HT1080 (cell line): ENCODE data around the gene PPM1H. TPM values are rescaled to one million over a fixed set of nuclear protein-coding genes. Genes with fewer than 3 reads are reported as not detected.
"Not testable (repeated sequence)": the region's sequence is repeated elsewhere in the genome, so short reads cannot be mapped to it uniquely, and the experiment has no call there.

Source experiments
- DNase-seq: peaks from one replicate; pipeline ENCODE4 v3.0.0-alpha.2; 2015; ENCODE audit warnings: low read depth
- total RNA-seq: library from RNA; depleted of rRNA; stranded (reverse); fragments of >200 nt; shearing (Covaris generic); gene quantifications from 2 replicates; pipeline ENCODE4 v1.2.3, GENCODE V29; 2014

The PPM1H gene
- total RNA-seq, 1 experiment from 2014 or later: 3.0 TPM

- DNase-seq: no peak
These were observed 13.2 kb upstream of the PPM1H start for GRCh38 chr12:62948123-62948522.

GRCh38 chr12:62947364-62947763 is 12.4 kb upstream of the PPM1H start:
- no peak for DNase-seq

DNA sequence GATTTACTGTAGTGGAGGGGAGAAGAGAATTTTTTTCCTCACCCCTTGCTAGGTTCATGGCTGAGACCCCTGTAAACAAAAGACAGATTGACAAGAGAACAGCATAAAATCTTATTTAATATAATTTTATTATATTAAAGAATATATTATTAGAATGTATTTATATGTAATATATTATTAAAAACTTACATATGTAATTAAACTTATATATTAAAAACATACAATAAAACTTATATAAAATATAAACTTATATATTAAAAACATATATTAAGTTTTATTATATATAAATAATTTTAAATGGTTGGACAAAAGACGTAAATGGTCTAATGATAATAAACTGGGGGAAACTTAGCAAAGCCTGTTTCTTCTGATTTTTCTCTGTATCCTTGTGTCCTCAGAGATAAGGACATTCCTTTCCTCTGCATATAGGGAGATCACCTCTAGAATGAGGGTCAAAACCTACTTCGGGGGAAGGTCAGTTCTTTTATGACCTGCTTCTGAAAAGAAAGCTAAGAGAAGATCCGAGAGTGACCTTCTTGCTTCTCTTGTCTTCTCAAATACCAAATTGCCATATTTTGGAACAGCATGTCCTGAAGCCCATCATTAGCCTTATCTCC is 8.9 kb upstream of the PPM1H start:
- DNase-seq: no peak

- DNase-seq: not testable (repeated sequence)
These were observed 7.4 kb upstream of the PPM1H start for GRCh38 chr12:62942316-62942715.

GRCh38 chr12:62934239-62934798 is 631 bp downstream of the PPM1H start:
- DNase-seq: peak; percentile 51

- DNase-seq: no peak
These were observed 1.2 kb downstream of the PPM1H start for GRCh38 chr12:62933602-62934238.

GRCh38 chr12:62933220-62933601 is 1.7 kb downstream of the PPM1H start:
- no peak for DNase-seq

DNA sequence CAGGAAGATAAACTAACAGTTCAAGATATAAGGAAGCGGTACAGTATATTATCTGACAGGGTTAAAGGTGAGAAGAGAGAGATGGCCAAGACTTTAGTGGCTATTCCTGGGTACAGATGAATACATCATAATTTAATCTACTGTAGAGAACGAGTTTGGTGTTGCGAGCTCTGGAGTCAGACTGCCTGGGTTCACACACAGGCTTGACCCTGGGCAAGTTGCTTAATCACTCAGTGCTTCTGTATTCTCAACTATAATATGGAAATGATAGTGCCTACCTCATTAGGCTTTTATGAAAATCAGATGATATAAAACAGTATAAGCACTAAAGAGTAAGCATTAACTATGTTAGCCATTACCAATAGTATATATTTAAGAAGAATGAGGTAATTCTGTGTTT is 3.5 kb downstream of the PPM1H start:
- DNase-seq: no peak

- no peak for DNase-seq
These were observed 4.2 kb downstream of the PPM1H start for GRCh38 chr12:62930546-62931425.

DNA sequence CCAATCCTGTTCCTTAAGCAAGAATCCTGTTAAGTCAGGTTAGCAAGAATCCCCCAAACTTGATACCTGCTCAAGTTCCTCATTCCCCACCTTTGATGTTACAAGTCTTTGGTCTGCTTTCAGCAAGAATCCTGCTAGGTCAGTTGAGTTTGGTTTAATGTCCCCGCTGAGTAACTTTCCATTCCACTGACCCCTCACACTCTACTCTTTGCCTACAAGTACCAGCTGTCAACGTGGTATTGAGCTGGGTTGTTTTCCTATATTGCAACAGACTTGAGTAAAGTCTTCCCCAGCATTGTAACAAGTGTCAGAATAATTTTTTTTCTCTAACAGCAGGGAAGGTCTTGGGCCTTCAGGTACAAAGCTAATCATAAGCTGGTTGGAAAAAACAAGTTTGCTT is 6.3 kb downstream of the PPM1H start:
- DNase-seq: no peak

- DNase-seq: no peak
These were observed 9.3 kb downstream of the PPM1H start for GRCh38 chr12:62925680-62926079.

GRCh38 chr12:62924084-62924483 is 10.9 kb downstream of the PPM1H start:
- no peak for DNase-seq

- peak; percentile 74 for DNase-seq
These were observed 12.4 kb downstream of the PPM1H start for GRCh38 chr12:62922539-62922938.

- DNase-seq: peak; percentile 77
These were observed 15.1 kb downstream of the PPM1H start for GRCh38 chr12:62919838-62920237.

DNA sequence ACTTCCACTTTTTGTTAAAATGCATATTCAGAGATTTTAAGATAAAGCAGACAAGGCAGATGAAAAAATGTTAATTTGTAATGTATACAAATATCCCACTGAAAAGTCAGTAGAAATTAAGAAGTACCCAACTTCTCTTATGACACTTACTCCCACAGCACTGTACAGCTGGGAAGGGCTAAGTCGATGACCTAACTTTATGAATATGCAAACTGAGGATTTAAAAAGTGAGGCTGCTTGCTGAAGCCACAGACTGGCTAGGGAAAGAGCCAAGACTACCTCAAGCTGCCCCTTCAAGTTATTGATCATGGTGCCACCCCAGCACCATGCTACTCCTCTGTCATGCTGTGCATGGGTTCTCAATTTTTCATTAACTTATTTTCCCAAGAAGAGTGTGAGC is 17.0 kb downstream of the PPM1H start:
- DNase-seq: no peak

DNA sequence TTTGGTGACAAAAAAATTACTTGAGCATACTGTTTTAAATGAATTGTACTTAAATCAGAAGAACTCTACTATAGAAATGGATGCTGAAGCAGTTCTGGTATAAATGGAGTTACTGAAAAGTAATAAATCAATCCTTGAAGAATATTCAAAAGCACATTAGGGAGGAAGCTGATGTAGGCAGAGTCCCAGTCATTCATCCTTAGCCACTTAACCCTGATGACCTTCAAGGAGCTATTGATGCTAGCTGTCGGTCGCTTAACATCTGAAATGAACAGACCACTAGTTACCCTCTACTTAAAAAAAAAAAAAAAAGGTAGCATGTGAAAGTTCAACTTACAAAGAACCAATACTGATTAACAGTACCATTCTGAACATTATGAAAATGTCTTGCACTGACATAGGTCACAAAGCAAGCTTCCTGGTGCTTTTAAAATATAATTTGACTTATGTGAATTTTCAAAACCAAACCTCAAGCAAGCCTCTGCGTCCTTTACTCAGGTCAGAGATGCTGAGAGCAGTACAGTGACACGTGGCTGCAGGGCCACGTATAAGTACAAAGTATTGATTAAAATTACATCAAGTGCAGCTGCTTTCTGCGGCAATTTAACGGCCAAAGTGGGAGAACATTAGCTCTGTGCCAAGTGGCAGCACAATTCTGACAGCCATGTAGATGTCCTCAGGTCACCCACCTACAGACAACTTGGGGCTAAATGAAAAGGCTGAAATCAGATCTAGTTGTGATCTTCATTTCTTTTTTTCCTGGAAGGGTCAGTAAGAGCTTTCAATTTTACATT is 18.1 kb downstream of the PPM1H start:
- no peak for DNase-seq

DNA sequence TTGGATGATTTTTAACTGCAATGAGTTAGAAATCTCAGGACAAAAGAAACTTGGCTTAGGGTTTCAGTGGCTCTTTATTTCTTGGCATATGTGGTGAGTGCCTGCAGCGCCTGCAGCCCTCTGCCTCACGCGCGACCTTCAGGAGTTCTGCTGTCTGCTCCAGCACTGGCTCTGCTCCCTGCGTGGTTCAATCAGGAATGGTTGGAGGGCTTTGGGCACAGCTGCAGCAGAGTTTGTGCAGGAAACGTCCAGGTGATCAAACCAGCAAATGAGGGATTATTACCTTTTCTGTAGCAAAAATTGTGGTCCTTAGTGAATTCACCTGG is 19.8 kb downstream of the PPM1H start:
- no peak for DNase-seq

- DNase-seq: no peak
These were observed 20.3 kb downstream of the PPM1H start for GRCh38 chr12:62914443-62915203.

- no peak for DNase-seq
These were observed 21.6 kb downstream of the PPM1H start for GRCh38 chr12:62913380-62913779.

- no peak for DNase-seq
These were observed 22.3 kb downstream of the PPM1H start for GRCh38 chr12:62912644-62913043.

- no peak for DNase-seq
These were observed 23.7 kb downstream of the PPM1H start for GRCh38 chr12:62911286-62911685.
